Activated CD4-positive, alpha-beta T cell treated with anti-CD3 and anti-CD28 coated beads, Interleukin-2, amount 50 U/mL, for 4 hours (primary cell): ENCODE data around the gene SIN3B.
"Not testable (repeated sequence)": the region's sequence is repeated elsewhere in the genome, so short reads cannot be mapped to it uniquely, and the experiment has no call there.

ENCODE experiments used
- DNase-seq, 2 experiments: peaks; one replicate each; pipeline ENCODE4 v3.0.0-alpha.2; 2020

SIN3B gene

GRCh38 chr19:16868423-16869130 is 39.4 kb downstream of the SIN3B start:
- DNase-seq, result no peak

DNA sequence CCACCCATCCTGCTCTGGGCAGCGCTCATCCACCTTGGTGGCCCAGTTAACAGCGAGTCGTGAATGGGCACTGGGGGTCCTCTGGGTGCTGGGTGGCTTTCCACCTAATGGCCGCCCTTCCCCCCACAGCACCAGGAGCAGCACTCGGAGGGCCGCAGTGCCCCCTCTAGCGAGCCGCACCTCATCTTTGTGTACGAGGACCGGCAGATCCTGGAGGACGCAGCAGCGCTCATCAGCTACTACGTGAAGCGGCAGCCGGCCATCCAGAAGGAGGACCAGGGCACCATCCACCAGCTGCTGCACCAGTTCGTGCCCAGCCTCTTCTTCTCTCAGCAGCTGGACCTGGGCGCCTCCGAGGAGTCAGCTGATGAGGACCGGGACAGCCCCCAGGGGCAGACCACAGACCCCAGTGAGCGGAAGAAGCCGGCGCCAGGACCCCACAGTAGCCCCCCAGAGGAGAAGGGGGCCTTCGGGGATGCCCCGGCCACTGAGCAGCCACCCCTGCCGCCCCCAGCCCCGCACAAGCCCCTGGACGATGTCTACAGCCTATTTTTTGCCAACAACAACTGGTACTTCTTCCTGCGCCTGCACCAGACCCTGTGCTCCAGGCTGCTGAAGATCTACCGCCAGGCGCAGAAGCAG is 40.3 kb downstream of the SIN3B start:
- no peak for DNase-seq

- no peak for DNase-seq
Observed at GRCh38 chr19:16871871-16872270, 42.7 kb downstream of the SIN3B start.

- DNase-seq, result no peak
Observed at GRCh38 chr19:16872728-16873127, 43.5 kb downstream of the SIN3B start.

- DNase-seq, result no peak
Observed at GRCh38 chr19:16873594-16873993, 44.4 kb downstream of the SIN3B start.

GRCh38 chr19:16874250-16874977 is 45.2 kb downstream of the SIN3B start:
- DNase-seq, result no peak

DNA sequence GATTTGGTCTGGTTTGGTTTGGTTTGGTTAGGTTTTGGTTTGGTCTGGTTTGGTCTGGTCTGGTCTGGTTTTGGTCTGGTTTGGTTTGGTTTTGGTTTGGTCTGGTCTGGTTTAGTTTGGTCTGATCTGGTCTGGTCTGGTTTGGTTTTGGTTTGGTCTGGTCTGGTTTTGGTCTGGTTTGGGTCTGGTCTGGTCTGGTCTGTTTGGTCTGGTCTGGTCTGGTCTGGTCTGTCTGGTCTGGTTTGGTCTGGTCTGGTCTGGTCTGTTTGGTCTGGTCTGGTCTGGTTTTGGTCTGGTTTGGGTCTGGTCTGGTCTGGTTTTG is 45.7 kb downstream of the SIN3B start:
- not testable (repeated sequence) for DNase-seq

DNA sequence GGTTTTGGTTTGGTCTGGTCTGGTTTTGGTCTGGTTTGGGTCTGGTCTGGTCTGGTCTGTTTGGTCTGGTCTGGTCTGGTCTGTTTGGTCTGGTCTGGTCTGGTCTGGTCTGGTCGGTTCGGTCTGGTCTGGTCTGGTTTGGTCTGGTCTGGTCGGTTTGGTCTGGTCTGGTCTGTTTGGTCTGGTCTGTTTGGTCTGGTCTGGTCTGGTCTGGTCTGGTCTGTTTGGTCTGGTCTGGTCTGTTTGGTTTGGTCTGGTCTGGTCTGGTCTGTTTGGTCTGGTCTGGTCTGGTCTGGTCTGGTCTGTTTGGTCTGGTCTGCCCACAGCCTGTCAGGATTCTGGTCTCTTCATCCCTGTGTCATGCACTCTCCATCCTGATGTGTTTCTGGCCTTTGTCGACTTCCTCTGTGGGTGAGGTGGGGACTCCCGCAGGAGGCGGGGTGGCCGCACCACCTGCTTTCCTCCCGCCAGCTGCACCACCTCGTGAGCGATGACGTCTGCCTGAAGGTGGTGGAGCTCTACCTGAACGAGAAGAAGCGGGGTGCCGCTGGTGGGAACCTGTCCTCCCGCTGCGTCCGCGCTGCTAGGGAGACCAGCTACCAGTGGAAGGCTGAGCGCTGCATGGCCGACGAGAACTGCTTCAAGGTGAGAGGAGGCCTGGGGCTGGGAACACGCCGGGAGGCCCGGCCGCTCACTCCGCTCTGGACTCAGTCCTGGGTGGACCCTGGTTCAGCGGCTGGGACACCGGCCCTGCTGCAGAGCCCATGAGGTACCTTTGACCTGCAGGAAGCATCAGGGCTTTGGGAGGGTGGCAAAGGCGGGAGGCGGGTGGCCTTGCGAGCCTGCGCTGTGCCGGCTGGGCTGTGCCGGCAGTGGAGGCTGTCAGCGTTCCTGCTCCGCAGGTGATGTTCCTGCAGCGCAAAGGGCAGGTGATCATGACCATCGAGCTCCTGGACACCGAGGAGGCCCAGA is 46.7 kb downstream of the SIN3B start:
- DNase-seq, result no peak

GRCh38 chr19:16876904-16877361 is 47.7 kb downstream of the SIN3B start:
- no peak for DNase-seq

DNA sequence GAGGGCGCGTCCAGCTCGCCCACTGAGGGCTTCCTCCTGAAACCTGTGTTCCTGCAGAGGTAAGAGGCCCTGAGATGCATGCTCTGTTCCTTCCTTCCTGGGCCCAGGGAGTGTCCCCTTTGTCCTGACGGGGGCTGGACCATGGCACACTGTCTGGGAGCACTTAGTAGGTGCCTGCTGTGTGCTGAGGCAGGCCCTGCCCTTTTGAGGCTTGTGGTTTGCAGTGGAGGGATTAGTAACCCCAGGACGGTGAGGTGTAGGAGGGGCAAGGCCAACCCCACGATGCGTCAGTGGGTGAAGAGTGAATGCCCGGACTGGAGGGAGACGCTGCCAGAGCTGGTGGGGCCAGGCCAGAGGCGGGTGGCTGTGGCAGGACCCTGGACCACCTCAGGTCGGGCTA is 48.4 kb downstream of the SIN3B start:
- DNase-seq, result no peak

DNA sequence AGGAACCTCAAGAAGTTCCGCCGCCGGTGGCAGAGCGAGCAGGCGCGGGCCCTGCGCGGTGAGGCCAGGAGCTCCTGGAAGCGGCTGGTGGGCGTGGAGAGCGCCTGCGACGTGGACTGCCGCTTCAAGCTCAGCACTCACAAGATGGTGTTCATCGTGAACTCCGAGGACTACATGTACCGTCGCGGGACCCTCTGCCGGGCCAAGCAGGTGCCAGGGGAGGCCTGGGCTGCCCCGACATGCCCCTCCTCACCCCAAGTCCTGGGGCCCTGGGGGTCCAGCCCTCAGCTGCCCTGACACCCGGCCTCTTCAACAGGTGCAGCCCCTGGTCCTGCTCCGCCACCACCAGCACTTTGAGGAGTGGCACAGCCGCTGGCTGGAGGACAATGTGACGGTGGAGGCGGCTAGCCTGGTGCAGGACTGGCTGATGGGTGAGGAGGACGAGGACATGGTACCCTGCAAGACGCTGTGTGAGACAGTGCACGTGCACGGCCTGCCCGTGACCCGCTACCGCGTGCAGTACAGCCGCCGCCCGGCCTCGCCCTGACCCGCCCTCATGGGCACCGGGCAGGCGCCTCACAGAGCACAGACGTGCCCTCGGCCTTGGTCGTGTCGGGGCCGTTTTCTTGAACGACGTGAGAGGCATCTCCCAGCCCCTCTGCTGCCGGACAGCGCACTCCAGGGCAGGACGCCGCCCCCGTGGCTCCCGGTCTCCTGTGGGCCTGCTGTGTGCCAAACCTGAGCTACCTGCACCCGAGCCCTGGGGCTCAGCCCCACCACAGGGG is 49.2 kb downstream of the SIN3B start:
- no peak for DNase-seq

DNA sequence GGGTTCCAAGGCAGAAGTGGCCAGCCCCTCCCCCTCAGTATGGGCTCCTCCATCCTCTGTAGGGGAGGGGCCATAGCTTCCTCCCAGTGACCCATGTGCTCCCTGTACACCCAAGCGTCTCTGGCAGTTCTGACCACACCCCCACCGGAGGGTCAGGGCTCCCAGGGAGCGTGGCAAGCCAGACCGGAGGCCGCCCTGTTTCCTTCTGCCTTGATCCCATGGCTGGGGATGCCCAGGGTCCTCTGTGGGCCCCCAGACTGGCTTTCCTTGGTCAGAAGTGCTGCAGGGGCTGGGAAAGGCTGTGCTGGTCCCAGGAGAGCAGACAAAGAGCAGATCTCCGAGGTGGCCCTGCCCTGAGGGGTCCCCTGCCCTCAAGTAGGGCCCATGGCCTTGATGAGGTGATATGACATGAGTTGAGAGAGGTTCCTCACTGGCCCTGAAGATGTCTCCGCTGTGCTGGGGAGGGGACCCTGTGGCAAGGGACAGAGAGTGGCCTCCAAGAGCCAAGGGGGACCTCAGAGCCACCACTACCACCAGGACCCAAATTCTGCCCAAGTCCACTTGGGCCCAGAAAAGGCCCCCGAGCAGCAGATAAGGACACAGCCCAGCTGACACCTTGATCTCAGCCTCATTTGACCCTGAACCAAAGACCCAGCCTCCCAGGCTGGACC is 51.8 kb downstream of the SIN3B start:
- DNase-seq, result no peak

GRCh38 chr19:16882146-16882545 is 52.9 kb downstream of the SIN3B start:
- no peak for DNase-seq

DNA sequence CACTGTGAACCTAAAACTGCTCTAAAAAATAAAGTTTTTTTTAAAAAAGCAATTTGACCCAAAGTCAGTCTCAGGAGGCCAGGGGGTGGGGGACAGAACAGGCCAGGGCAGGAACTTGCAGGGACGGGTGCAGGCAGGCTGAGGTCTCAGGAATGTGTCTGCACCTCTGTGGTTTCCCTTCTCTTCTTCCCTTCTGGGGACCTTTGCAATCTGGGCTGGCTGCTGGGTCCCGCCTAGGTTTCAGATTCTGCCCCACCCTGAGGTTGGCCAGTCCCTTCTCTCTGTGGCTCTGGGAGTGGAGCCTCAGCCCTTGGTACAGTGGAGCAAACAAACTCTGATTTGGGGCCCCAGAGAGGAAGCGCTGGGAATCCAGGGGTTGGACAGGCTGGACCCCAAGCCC is 54.3 kb downstream of the SIN3B start:
- DNase-seq, result no peak

GRCh38 chr19:16885166-16885565 is 56.0 kb downstream of the SIN3B start:
- no peak for DNase-seq

GRCh38 chr19:16886305-16886880 is 57.2 kb downstream of the SIN3B start:
- no peak for DNase-seq

DNA sequence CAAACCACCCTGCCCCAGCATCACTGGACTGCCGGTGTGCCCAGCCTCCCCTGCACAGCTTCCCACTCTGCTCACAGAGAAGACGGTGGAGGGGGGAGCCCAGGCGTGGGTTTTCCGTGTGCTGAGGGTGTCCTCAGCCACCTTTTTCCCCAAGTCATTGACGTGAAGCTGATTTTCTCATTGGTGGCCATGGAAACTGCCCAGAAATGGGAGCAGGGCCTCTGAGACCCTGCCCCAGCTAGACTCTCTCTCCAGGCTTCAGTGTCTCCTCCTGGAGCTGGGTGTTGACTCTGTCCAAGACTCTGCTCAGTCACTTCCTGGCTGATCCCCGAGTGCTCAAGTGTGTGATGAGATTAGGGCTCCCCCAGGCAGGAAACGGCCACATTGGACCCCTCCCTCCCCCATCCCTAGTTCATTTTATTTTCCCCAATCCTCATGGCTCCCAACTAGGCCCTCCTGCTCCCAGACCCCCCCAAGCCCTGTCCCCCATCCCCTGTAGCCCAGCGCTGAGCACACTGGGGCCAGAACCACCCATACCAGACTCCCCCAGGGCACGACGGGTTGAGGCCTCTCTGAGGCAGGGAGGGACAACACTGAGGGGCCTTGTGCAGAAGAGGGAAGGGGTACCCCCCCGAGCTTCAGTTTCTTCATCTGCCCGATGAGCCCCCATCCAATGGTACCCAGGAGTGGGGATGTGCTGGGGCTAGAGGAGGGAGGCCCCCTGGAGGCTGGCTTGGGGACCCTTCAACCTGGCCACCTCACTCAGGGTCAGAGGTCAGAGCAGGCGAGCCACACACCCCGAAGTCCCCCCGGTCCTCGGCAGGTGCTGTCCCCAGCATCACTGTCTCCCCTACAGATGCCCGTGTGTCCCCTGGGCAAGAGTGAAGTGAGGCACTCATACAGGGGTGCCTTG is 58.4 kb downstream of the SIN3B start:
- DNase-seq, result no peak

DNA sequence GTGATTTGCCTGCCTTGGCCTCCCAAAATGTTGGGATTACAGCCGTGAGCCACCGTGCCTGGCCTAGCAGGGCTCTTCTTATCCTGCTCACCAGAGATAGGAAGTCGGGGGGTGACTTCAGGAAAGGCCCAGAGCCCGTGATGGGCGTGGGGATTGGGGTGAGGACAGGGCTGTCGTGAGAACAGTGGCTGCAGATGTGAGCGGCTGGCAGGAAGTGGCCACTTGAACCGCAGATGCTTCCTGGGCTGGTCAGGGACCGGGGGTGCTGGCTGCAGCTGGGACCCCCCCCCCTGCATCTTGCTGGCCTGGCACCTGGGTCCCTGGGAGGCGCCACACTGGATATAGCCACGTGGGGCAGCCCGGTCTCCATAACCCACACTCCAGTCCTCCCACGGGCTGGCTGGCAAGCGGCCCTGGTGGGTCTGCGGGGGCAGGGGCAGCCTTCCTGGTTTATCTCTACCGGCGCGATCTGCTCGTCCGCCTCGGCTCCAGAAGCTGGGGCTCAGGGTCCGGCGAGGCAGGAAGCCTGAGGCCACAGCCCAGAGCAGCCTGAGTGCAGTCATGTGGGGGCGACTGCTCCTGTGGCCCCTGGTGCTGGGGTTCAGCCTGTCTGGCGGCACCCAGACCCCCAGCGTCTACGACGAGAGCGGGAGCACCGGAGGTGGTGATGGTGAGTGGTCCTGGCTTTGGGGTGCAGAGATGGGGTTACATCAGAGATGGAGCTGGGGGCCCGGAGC is 59.6 kb downstream of the SIN3B start, which contains the start of gene F2RL3:
Gene F2RL3 (plus strand): TSS at position 371 of the 737 bp plus-strand sequence. CDS start 191 bp downstream, at position 562.
- DNase-seq, result no peak

- no peak for DNase-seq
Observed at GRCh38 chr19:16889366-16889882, 60.2 kb downstream of the SIN3B start.
